AG08396 (cell line): ENCODE data around the gene PITPNM3.
A peak's percentile ranks its signal among the peaks of the same experiment; 100 is the strongest.

Experiments used
- DNase-seq: peaks from one replicate; pipeline ENCODE4 v3.0.0; 2012; ENCODE audit warnings: low spot score, mixed read lengths

PITPNM3 gene

DNA sequence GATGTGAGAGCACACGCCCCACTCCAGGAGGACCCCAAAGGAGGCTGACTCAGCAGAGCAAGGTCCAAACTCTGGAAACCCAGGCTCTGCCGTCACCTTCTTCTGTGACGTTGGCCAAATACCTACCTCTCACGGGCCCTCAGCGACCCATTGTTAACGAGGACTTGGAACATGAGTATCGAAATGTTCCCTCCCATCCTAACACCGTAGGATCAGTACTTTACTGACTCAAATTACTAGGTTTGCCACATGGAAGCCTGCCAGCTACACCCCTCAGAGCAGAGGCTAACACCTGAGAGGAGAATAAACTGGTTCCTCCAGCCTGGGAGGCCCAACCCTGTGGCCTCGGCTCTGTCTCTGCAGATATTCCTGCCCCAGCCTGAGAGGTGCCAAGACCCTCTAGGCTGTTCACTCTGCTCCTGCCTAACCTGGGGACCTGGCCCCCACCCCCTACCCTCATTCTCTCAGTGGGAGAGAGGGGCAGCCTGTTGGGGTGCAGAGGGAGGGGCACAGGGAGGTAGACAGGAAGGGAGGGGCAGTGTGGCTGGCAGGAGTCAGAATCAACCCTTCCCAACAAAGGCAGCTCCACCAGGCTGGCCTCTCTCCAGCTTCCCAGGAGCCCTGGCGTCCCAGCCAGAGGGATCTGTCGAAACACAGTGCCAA is 4.4 kb downstream of the PITPNM3 start:
- no peak for DNase-seq

DNA sequence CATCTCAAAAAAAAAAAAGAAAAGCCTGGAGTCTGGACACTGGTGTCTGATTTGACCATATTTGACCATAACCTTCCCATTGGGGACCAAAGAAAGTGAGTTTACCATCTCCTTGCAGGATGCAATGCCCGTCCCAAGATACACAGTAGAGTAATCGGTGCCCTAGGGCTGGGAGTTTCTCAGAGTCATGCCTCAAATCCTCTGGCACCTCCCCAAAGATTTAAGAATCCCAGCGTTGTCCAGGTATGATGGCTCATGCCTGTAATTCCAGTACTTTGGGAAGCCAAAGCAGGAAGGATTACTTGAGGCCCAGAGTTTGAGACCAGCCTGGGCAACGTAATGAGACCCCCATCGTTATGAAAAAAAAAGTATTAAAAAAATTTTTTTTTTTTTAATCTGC is 5.0 kb downstream of the PITPNM3 start:
- no peak for DNase-seq

DNA sequence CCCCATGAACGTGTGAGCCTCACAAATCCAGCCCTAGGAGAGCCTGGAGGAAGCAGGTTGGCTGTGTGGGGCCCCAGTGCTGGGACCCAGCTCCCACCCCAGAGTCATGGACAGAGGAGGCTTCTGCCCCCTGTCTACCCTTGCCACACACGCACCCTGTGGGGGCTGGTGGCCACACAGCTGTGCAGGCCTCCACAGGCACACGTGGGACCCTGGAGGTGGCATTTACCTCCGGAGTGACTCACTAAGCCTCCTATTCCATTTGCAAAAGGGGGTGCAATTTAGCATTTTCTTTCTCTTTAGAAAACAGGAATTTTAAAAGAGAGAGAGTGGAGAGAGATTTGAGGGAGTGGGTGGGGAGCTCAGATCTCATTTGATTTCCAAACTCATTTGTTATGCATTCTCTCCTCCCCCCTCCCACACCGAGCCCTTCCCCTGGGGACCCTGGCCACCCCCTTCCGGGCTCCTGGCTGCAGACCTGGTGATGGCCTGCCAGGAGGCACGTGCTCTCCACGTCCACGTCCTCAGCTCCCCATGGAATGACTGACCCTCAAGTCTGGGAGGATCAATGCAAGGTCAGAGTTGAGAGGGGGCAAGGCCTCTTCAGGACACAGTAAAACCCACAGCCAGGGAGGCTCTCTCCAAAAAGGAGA is 6.8 kb downstream of the PITPNM3 start:
- DNase-seq, result no peak

DNA sequence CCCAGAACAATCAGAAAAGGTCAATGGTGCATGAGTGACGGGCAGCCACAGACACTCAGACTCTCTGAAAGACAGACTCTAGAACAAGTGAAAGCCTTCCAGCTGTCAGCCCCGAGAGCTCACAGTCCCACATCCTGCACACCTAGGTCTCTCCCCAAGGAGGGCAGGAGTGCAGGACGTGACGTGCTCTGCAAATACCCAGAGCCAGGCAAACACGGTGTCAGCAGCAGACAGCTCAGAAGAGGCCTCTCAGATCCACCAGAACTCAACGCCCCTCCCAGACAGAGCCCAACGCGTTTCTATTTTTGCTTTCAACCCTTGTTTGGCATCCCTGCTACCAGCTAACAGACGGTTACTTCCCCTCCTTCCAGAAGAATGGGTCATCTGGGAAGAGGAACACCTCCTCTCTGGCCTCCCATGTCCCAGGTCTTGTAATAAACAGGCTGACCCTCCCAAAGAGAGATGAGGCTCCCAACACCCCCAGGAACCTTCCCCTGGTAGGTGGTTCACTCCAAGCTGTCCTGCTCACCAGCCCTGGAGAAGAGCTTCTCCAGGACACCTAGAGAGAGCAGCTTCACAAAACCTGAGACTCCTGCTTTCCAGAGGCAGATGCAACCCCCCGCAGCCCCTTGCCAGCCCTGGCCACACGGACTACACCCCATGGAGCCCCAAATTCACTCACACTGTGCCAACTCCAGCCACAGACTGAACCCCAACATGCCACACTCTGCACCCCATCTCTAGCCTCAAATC is 7.6 kb downstream of the PITPNM3 start:
- no peak for DNase-seq

DNA sequence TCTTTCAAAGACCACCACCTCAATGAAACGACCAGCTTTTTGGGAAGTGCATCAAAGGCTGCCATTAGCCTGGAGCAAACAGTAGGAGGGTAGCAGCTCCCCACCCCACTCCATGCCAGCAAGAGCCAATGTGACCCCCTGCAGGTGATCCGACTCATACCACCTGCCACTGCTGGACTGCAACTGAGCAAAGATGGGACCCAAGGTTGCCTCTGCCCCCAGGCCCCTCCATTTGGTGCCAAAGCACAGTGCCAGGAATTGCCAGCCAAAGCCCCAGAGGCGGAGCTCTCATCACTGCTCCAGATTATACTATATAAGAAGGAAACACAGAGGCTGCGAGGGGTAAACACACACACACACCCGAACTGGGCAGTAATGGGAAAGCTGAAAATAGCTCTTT is 8.3 kb downstream of the PITPNM3 start:
- DNase-seq, result no peak

DNA sequence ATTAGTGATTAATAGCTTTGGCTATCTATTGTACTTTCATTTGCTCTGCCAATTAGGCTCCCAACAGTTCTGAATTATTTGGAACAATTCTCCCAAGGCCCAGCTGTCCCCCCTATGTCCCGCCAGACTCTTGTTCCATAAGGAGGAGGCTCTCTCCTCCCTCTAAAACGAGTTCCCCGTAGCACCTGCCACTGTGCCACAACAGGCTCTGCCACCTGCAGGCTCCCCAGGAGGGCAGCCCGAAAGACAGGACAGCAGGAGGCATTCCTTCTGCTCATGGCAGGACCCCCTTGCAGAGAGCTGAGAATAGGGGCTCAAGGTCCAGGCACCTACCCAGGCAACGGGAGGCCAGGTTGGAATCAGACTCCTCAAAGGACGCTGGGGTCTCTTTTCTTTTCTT is 9.0 kb downstream of the PITPNM3 start:
- no peak for DNase-seq

DNA sequence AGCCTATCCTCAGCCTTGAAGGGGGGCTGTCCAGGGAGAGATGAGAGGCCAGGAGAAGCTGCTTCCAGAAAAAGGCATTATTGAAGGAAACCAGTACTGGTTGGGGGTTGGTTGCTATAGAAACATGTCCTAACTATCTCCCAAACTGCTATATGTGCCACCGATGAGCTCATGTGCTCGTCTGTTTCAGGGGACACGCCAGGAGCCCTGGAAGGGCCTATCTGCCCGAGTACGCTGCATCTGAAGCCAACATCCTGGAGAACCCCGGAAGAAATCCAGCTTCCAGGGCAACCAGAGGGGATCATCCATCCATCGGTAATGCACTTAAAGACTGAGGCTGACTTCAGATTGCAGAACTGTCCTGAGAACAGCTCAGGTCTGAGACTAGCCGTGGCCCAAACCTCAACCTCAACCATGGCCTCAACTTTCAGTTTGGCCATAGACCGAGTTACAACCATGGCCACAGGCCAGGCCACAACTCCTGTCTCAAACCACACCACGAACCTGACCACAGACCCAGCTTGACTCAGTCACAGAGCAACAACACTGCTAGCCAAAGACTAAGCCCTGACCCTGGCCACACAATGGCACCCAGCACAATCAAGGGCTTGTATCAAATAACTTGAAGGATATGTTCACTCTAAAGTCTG is 10.2 kb downstream of the PITPNM3 start:
- DNase-seq, result peak; percentile 66

DNA sequence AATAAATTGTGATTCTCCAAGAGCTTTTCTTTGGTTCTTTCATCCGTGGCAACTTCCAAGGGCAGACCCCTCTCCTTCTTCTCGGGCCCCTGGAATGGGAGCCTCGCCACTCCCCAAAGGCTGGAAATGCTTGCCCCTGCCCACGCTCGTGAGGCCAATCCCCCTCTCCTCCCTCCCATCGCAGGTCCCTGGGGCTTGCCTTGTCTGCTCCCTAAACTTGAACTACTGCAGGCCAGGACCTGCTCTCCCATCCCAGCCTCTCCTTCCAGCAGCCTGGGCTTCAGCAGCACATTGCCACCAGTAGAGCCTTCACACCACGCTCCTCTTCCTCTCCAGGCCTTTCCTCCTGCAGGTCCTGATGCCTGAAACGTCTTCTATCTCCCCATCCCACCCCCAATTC is 11.1 kb downstream of the PITPNM3 start:
- DNase-seq, result no peak

DNA sequence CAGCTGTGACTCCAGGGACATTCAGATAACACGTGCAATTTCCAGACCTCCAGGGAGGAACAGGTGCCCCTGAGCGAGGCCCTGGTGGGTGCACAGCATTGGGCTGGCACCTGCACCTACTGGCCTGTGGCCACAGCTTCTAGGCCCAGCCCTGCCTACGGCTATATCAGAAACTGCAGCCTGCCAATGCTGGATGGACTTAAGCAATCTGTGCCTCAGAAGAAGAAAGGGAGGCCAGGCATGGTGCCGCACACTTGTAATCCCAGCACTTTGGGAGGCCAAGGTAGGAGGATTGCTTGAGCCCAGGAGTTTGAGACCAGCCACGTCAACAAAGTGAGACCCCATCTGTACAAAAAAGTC is 12.4 kb downstream of the PITPNM3 start:
- DNase-seq, result no peak

DNA sequence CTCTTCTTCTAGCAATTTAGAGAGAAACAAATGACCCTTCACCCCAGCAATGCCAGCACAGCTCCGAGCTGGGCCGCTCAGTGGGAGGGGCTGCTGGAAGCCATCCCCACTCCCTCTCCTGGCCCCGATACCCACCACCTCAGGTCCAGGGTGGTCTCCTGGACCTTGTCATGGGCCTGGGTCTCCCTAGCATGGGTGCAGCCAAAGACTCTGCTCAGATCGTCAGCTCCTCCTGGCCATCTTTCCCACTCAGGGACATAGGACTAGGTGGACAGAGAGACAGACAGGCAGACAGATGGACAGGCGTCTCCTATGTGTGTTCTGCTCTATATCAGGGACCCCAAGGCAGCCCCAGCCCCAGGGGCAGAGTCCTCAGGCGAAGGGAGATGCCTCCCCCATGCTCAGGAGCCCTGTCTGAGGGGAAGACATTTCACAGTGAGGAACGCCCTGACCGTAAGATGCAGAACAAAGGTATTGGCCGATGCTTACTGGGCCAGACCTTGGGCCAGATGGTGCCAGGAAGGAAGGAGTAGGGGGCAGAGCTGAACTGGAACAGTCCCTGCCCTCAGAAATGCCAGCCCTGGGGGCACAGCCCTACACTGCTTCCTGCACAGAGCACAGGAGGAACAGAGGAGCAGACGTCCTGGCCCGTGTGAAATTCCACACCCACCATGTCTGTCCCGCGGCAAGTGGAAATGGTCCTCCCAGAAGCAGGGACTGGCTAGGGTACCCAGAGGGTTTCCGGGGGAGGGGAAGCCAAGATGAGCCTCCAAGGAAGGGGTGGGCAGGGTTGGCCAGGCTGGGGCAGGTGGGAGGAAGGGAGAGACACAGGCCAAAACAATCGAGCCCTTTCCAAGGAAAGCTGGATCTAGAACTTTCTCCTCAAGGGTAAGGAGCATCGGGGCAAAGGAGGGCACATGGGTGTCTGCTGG is 13.0 kb downstream of the PITPNM3 start:
- no peak for DNase-seq

DNA sequence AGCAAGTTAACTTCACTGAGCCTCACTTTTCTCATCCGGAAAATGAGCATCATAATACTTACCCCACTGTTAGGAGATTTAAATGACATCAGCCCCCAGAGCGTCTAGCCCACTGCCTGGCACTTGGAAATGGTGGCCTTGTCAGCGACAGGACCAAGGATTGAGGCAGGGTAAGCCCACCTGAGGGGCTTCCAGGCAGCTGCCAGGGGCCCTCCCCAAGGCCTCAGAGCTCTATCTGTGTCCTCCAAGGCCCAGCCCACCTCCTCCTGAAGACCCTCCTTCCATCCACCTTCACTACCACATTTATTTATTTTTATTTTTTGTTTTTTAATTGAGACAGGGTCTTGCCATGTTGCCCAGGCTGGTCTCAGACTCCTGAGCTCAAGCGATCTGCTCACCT is 13.8 kb downstream of the PITPNM3 start:
- no peak for DNase-seq

DNA sequence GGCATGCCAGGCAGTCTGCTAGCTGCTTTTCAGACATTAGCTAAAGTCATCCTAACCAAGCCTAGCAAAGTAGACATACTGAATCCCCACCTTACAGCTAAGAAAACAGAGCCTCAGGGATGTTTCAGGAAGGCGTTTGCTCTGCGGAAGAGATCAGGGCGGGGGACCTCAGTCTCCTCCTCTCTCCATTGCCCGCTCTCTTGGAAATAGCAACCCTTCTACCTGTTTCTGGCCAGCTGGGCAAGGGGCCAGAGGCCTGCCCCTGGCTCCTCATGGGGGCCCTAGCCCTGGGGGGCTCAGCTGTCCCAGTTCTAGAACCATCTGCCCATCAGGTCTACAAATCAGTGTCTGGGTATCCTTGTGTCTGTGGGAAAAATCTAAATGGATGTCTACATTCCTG is 14.5 kb downstream of the PITPNM3 start:
- no peak for DNase-seq

DNA sequence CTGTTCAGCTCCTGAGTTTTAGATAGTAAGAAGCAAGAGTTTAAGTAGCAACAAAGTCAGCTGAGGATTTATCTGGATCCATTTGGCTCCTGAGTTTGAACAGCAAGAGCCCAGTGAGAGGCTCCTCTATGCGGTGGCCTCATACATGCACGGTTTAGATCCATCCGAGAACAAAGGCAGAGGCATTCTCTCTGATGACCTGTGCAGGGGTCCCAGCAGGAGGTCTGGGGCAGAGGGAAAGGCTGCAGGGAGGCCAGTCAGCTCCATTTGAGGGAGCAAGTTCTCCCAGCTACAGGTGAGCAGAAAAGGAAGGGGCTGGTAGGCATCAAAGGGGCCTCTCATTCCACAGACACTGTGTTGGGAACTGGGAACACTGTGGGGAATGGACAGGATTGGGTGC is 16.5 kb downstream of the PITPNM3 start:
- no peak for DNase-seq

DNA sequence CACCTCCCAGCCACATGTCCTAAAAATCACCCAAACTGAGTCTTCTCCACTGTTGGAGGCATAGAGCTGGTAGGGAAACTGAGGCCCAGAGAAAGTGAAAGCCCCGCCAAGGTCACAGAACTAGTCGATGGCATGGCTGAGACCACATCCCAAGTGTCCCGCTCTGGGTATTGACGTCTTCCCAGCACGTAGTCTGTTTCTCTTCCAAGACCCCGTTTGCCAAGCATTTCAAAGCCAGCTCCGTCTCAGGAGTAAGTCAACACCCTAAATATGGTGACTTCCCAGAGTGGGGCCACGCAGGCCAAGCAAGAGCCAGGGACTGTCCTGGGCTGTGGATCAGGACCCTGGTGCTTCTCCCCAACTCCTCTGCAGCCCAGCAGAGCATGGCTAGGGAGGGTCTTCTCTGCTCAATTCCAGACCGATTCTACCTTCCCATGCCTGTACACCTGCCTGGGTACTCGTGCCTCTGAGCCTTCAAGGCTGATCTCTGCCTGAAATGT is 19.7 kb downstream of the PITPNM3 start:
- DNase-seq, result no peak

DNA sequence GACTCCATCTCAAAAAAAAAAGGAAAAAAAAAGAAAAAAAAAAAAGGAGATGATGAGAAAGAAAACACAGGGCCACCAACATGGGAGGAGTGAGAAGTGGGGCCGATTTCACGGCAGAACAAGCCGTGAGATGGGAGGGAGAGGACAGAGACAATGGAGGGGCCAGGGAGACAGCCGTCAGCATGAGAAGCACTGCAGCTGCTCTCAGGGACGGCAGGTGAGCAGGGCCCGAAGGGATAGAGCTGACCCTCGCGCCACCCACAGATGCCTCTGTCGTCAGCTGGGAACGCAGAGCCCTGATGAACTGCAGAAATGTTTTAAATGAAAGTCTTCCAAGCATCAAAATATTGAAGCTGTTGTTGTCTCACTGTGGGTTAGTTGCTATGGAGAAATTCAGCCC is 20.3 kb downstream of the PITPNM3 start:
- DNase-seq, result no peak

DNA sequence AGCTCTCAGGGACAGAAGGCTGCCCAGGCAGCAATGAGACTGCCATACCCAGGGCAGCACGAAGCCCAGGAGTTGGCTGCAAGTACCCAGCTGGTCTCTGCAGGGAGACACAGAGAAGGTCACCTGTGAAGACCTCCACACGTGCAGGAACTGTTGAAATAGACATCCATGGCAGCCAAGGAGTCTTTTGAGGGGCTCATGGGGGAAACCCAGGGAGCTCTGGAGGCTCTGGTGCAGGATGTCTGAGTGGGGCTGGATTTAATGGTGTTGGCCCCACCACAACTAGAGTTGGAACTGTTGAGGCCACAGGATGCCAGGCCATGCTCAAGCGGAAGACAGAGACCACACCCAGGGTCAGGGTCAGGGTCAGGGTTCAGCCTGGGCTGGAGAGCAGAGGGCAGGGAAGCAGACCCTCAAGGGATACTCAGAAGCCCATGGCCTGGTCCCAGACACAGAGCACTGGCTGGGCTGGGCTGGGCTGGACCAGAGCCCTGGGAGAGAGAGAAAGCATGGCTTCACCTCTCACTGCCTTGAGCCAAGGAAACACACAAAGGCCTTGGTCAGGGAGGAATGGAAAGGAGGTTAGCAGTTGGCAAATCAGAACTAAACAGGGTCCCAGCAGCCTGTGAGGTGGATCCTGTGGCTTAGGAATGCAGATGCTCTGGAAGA is 21.4 kb downstream of the PITPNM3 start:
- no peak for DNase-seq

DNA sequence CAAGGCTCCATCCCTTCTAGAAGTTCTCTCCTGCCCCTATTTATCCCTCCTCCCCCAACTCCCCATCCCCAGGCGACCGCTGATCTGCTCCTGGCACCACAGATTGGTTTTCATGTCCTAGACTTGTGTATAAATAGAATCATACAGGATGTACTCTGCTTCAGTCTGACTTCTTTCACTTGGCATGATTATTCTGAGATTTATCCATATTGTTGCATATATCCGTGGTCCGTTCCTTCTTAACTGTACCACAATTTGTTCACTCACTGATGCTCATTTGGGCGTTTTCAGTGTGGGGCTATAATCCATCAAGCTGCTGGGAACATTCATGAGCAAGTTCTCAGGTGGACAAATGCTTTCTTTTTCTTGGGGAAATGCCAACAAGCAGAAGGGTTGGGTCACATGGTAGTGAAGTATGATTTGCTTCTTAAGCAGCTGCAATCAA is 23.9 kb downstream of the PITPNM3 start:
- DNase-seq, result no peak

DNA sequence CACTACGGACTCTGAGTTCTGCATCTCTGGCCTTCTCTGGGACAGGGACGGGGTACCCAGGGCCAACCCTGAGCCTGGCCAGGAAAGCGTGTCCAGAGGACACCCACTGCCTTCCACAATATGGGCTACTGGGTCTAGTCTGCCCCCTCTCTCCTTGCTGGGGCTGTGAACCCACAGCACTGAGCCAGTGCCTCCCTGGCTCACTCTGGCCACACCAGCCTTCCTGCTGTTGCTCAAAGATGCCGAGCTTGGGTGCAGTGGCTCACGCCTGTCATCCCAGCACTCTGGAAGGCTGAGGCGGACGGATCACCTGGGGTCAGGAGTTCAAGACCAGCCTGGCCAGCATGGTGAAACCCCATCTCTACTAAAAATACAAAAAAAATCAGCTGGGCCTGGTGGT is 24.8 kb downstream of the PITPNM3 start:
- DNase-seq, result no peak

DNA sequence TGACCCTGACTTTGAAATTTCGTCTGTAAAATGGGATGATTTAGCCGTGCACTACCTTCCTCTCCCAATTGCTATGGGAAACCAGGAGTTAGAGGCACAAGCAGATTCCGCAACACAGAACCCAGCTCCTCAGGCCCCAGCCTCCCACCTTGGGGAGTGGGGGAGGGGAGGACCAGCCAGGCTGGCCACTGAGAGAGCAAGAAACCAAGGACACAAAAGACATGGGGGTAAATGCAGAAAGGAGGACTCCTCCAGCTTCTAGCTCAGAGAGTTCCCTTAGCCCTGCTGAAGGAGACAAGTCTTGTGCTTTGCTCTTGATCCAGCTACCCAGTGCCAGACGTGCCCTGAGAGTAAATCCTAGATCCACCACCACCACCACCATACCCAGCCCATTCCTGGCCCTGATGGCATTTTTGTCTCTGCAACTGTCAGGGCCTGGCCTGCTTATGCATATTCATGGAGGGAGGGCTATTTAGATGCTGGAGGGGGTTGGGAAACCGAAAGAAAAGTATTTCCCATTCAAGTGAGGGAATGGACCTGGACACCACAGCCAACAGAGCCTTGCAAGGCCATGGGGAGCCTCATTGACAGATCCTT is 25.9 kb downstream of the PITPNM3 start:
- no peak for DNase-seq

DNA sequence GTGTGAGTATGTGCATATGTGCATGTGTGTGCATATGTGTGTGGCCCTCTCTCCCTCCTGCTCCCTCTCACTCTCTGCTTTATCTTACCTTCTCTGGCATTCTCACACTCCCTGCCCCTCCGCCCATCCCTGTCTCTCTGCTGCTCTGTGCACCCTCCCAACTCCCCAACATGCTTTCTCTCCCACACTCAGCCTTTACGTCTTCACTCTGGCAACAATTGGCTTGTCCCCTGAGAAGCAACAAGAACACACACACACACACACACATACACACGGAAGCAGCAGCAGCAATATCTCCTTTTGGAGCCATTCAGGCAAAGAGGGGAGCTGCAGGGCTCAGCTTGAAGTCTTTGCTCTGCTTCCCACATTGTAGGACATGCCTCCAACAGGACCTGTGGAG is 27.8 kb downstream of the PITPNM3 start:
- DNase-seq, result no peak
